ENCODE data around the gene FRMD4A. TPM values are rescaled to one million over a fixed set of nuclear protein-coding genes. Genes with fewer than 3 reads are reported as not detected.

Gene FRMD4A
- total RNA-seq, 4 donors from 2014 or later: 4.0 to 12.7 (median 5.6) TPM

DNA sequence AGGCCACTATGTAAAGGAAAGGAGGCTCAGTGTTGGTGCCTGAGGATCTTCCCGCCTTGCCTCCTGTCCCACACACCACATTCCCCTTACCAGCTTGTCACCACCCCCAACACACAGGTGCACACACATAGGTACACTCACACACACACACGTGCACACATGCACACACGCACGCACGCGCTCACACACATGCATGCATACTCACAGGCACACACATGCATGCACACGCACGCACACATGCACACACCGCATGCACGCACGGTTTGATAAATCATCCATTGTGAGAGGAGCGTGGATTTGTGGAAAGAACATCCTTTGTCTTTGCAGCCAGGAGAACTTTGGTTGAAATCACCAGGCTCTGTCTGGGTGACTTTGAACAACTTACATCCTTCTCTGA lies 359.8 kb downstream of the FRMD4A start:
- H3K36me3 ChIP-seq: no peaks in the 10 kb centered on the region
- no peaks in the 10 kb centered on the region for H3K4me1 ChIP-seq
- no peak overlapping the region for H3K27ac ChIP-seq
- DNase-seq: no peak
- H3K4me3 ChIP-seq: no peak overlapping the region
- TF ChIP-seq, protein P1, sequence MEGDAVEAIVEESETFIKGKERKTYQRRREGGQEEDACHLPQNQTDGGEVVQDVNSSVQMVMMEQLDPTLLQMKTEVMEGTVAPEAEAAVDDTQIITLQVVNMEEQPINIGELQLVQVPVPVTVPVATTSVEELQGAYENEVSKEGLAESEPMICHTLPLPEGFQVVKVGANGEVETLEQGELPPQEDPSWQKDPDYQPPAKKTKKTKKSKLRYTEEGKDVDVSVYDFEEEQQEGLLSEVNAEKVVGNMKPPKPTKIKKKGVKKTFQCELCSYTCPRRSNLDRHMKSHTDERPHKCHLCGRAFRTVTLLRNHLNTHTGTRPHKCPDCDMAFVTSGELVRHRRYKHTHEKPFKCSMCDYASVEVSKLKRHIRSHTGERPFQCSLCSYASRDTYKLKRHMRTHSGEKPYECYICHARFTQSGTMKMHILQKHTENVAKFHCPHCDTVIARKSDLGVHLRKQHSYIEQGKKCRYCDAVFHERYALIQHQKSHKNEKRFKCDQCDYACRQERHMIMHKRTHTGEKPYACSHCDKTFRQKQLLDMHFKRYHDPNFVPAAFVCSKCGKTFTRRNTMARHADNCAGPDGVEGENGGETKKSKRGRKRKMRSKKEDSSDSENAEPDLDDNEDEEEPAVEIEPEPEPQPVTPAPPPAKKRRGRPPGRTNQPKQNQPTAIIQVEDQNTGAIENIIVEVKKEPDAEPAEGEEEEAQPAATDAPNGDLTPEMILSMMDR (IDR thresholded peaks at IDR 0.05): no peak
- no peak for TF ChIP-seq EP300 (IDR thresholded peaks at IDR 0.05; ENCODE audit: low read depth)
- no peak for TF ChIP-seq POLR2A (IDR thresholded peaks at IDR 0.05)
- TF ChIP-seq POLR2AphosphoS5 (IDR thresholded peaks at IDR 0.05): no peak
- no peaks in the 10 kb centered on the region for H3K9me3 ChIP-seq
- 89 to 96% methylated on average over 7 to 12 of the region's 12 CpGs for WGBS, 2 donors (ENCODE audit: low coverage in 1 of 2)
- no peaks in the 10 kb centered on the region for H3K27me3 ChIP-seq
- intact Hi-C loops (cut with DNase I; ENCODE audit: low total_unique reads): no loop called here
- in situ Hi-C loops (cut with MboI; ENCODE audit: low pct_ligation_motif_present in 1 of 4, low pct_unique_long_range_greater_than_20kb in 1 of 4, low sequenced_read_pairs in 3 of 4): no loop called here

DNA sequence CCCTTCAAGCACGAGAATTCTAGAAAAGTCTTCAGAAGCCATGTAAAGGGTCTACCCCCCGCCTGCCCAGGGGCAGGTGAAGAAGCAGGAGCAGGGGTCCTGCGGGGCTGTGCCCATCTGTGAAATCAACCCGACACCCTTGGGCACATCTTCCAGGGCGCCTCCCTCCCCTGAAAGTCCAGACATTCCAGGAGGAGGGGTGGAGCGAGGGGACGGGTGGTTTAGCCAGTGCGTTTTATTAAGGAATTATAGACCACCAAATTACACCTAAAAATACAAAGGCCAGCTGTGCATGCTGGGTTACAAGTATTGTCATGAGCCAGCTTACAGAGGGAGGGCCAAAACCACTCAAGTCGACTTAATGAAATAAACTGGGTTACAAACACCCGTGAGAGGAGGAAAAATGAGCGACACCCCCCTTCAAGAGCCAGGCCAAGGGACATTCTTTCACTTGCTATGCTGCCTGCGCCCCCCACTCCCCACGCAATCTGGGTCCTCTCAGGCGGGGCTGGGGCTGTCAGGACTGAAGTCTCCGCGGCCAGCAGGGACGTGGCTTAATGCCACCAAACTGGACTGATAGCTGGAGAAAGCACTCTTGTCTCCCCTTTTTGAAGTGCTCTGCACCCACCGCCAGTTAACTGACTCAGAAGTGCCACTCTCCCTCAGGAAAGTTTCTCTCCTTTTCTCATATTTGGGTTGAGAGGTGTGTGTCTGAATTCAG lies 360.3 kb downstream of the FRMD4A start:
- no peaks in the 10 kb centered on the region for H3K9me3 ChIP-seq
- in situ Hi-C loops (cut with MboI; ENCODE audit: low pct_ligation_motif_present in 1 of 4, low pct_unique_long_range_greater_than_20kb in 1 of 4, low sequenced_read_pairs in 3 of 4): no loop called here
- no peak overlapping the region for H3K4me3 ChIP-seq
- DNase-seq: no peak
- H3K27me3 ChIP-seq: no peaks in the 10 kb centered on the region
- TF ChIP-seq POLR2AphosphoS5 (IDR thresholded peaks at IDR 0.05) (no peak), EP300 (IDR thresholded peaks at IDR 0.05; ENCODE audit: low read depth) (no peak), POLR2A (IDR thresholded peaks at IDR 0.05) (no peak)
- TF ChIP-seq, protein P1 (IDR thresholded peaks at IDR 0.05): no peak
- H3K27ac ChIP-seq: no peak overlapping the region
- 57 to 72% methylated on average over 7 to 18 of the region's 18 CpGs for WGBS, 2 donors (ENCODE audit: low coverage in 1 of 2)
- no peaks in the 10 kb centered on the region for H3K36me3 ChIP-seq
- no peaks in the 10 kb centered on the region for H3K4me1 ChIP-seq
- intact Hi-C loops (cut with DNase I; ENCODE audit: low total_unique reads): no loop called here

DNA sequence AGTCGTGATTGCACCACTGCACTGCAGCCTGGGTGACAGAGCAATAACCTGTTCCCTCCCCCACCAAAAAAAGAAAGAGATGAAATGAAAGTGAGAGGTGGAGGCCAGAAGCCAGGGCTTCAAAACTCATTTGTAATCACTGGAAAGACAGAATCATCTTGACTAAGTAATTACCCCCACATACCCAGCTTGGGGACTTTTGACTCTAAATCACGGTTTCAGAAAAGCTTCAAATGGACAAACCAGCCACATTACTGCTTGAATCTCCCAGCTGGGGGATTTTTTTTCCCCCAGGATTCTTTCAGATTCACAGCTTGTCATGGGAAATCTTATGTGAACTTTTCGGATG lies 361.0 kb downstream of the FRMD4A start:
- intact Hi-C loops (cut with DNase I; ENCODE audit: low total_unique reads) (no loop called here), in situ Hi-C loops (cut with MboI; ENCODE audit: low pct_ligation_motif_present in 1 of 4, low pct_unique_long_range_greater_than_20kb in 1 of 4, low sequenced_read_pairs in 3 of 4) (no loop called here)
- WGBS, 2 donors (ENCODE audit: low coverage in 1 of 2): 68 to 92% methylated on average over 2 to 3 of the region's 3 CpGs
- Histone ChIP-seq H3K27me3 (no peaks in the 10 kb centered on the region), H3K36me3 (no peaks in the 10 kb centered on the region), H3K9me3 (no peaks in the 10 kb centered on the region), H3K4me1 (no peaks in the 10 kb centered on the region), H3K4me3 (no peak overlapping the region), H3K27ac (no peak overlapping the region)
- no peak for TF ChIP-seq POLR2A (IDR thresholded peaks at IDR 0.05)
- TF ChIP-seq EP300 (IDR thresholded peaks at IDR 0.05; ENCODE audit: low read depth): no peak
- TF ChIP-seq POLR2AphosphoS5 (IDR thresholded peaks at IDR 0.05): no peak
- TF ChIP-seq, protein P1 (IDR thresholded peaks at IDR 0.05): no peak
- no peak for DNase-seq

DNA sequence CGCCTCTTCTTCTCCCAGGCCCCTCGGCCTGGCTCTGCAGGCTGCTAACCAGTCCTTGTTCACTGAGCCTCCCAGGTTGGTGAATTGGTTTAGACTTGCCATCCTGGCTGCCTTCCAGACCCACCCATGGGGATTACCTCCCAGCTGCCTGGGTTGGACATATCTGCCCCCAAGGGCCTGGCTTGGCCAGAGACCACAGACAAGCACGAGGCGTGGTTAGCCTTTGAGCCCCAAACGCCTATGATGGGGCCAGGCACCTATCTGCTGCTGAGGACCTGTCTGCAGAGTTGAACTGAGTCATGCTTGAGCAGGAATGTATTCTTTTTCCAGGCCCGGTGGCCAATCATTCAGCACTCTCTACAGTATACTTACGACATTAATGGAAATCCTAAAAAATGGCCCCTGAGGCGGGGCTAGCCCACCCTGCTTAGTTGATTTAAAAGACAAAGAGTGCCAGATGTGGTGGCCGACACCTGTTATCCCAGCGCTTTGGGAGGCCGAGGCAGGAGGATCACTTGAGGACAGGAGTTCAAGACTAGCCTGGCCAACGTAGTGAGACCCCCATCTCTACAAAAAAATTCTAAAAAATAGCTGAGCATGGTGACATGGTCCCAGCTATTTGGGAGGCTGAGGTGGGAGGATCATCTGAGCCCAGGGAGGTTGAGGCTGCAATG lies 361.5 kb downstream of the FRMD4A start:
- 79 to 97% methylated on average over 6 to 12 of the region's 12 CpGs for WGBS, 2 donors (ENCODE audit: low coverage in 1 of 2)
- no peak for TF ChIP-seq EP300 (IDR thresholded peaks at IDR 0.05; ENCODE audit: low read depth)
- no peak for TF ChIP-seq POLR2A (IDR thresholded peaks at IDR 0.05)
- TF ChIP-seq POLR2AphosphoS5 (IDR thresholded peaks at IDR 0.05): no peak
- TF ChIP-seq, protein P1 (IDR thresholded peaks at IDR 0.05): no peak
- H3K4me1 ChIP-seq: no peaks in the 10 kb centered on the region
- no peak for DNase-seq
- intact Hi-C loops (cut with DNase I; ENCODE audit: low total_unique reads): no loop called here
- H3K4me3 ChIP-seq: no peak overlapping the region
- H3K27me3 ChIP-seq: no peaks in the 10 kb centered on the region
- H3K27ac ChIP-seq: no peak overlapping the region
- in situ Hi-C loops (cut with MboI; ENCODE audit: low pct_ligation_motif_present in 1 of 4, low pct_unique_long_range_greater_than_20kb in 1 of 4, low sequenced_read_pairs in 3 of 4): no loop called here
- no peaks in the 10 kb centered on the region for H3K36me3 ChIP-seq
- H3K9me3 ChIP-seq: no peaks in the 10 kb centered on the region
